Testis (tissue), 2 donors: Measurements from ENCODE around the gene CACNA1E.

Experiments
- POLR2A ChIP-seq: fragments of 450-650 bp; IDR thresholded peaks from one replicate; pipeline ENCODE4 v1.6.1; 2017; ENCODE audit warnings: antibody characterized with exemption, mild to moderate bottlenecking, moderate library complexity
- TF ChIP-seq, protein P1 (sequence below), 3 experiments: fragments of 450-650 bp in 2 of 3; fragments of 200-600 bp in 1 of 3; sonication (generic) in 1 of 3; IDR thresholded peaks; one replicate each; pipeline ENCODE4 v1.5.1; 2016 to 2019; ENCODE audit warnings: antibody characterized with exemption in 3 of 3, mild to moderate bottlenecking in 2 of 3, moderate library complexity in 1 of 3

DNA sequence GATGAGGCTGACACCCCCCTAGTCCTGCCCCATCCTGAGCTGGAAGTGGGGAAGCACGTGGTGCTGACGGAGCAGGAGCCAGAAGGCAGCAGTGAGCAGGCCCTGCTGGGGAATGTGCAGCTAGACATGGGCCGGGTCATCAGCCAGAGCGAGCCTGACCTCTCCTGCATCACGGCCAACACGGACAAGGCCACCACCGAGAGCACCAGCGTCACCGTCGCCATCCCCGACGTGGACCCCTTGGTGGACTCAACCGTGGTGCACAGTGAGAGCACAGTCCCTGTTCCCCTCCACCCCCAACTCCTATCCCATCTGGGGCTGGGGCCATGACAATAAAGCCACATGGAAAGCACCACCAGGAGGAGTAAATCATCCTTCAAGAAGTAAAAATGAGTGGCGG, 250.2 kb downstream of the CACNA1E start:
- TF ChIP-seq, protein P1, sequence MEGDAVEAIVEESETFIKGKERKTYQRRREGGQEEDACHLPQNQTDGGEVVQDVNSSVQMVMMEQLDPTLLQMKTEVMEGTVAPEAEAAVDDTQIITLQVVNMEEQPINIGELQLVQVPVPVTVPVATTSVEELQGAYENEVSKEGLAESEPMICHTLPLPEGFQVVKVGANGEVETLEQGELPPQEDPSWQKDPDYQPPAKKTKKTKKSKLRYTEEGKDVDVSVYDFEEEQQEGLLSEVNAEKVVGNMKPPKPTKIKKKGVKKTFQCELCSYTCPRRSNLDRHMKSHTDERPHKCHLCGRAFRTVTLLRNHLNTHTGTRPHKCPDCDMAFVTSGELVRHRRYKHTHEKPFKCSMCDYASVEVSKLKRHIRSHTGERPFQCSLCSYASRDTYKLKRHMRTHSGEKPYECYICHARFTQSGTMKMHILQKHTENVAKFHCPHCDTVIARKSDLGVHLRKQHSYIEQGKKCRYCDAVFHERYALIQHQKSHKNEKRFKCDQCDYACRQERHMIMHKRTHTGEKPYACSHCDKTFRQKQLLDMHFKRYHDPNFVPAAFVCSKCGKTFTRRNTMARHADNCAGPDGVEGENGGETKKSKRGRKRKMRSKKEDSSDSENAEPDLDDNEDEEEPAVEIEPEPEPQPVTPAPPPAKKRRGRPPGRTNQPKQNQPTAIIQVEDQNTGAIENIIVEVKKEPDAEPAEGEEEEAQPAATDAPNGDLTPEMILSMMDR (IDR thresholded peaks at IDR 0.05): no peak
- TF ChIP-seq POLR2A: no peak
